Spleen (tissue), 7 donors: Measurements from ENCODE around the gene SARM1.

Source experiments
- POLR2AphosphoS5 ChIP-seq, 3 donors: sonication (generic); formaldehyde crosslinking; IDR thresholded peaks; one replicate each; pipeline ENCODE4 v1.5.1; 2017; ENCODE audit warnings: antibody characterized with exemption in 3 of 3
- TF ChIP-seq, protein P1 (sequence below), 11 experiments: fragments of 200-600 bp in 7 of 11; fragments of 450-650 bp in 4 of 11; sonication (generic) in 4 of 11; IDR thresholded peaks in 8 of 11; conservative IDR thresholded peaks in 3 of 11; 1 replicate in 7 of 11; 2 replicates in 4 of 11; pipeline versions ENCODE4 v1.4.0 to v1.8.0; 2016 to 2021; ENCODE audit warnings: antibody characterized with exemption in 11 of 11, inconsistent platforms in 4 of 11, mild to moderate bottlenecking in 1 of 11
- donor health status: DM: no; HTN: no; CAD: no; lungs with moderate emphysema.
- donor health status: DM: no; HTN: no; CAD: no.
- donor health status: DM: no; HTN: no; CAD: no.

- TF ChIP-seq, protein P1, sequence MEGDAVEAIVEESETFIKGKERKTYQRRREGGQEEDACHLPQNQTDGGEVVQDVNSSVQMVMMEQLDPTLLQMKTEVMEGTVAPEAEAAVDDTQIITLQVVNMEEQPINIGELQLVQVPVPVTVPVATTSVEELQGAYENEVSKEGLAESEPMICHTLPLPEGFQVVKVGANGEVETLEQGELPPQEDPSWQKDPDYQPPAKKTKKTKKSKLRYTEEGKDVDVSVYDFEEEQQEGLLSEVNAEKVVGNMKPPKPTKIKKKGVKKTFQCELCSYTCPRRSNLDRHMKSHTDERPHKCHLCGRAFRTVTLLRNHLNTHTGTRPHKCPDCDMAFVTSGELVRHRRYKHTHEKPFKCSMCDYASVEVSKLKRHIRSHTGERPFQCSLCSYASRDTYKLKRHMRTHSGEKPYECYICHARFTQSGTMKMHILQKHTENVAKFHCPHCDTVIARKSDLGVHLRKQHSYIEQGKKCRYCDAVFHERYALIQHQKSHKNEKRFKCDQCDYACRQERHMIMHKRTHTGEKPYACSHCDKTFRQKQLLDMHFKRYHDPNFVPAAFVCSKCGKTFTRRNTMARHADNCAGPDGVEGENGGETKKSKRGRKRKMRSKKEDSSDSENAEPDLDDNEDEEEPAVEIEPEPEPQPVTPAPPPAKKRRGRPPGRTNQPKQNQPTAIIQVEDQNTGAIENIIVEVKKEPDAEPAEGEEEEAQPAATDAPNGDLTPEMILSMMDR (IDR thresholded peaks at IDR 0.05 in 8 of 11, conservative IDR thresholded peaks at IDR 0.05 in 3 of 11), result no peak
- TF ChIP-seq POLR2AphosphoS5 (IDR thresholded peaks at IDR 0.05), result no peak
Observed at GRCh38 chr17:28390984-28391383, 19.5 kb downstream of the SARM1 start.
